Muscle layer of duodenum (tissue), 2 donors: Measurements from ENCODE around the gene SMARCC1.
"Not testable (repeated sequence)": the region's sequence is repeated elsewhere in the genome, so short reads cannot be mapped to it uniquely, and the experiment has no call there.

Experiments
- H3K27ac ChIP-seq: one replicate; pipeline ENCODE4 v1.7.0; 2013; ENCODE audit warnings: mild to moderate bottlenecking, low read length
- H3K27me3 ChIP-seq: one replicate; pipeline ENCODE4 v1.7.0; 2013; ENCODE audit warnings: low read depth, mild to moderate bottlenecking, control low read depth, low read length
- H3K36me3 ChIP-seq, 2 donors: one replicate each; pipeline ENCODE4 v1.7.0; 2013; ENCODE audit warnings: low read length in 2 of 2, control low read depth in 1 of 2, mild to moderate bottlenecking in 1 of 2; ENCODE audit not compliant: insufficient read depth in 2 of 2, control insufficient read depth in 1 of 2
- H3K4me1 ChIP-seq, 2 donors: one replicate each; pipeline ENCODE4 v1.7.0; 2013; ENCODE audit warnings: low read length in 2 of 2, mild to moderate bottlenecking in 2 of 2, control low read depth in 1 of 2, moderate library complexity in 1 of 2; ENCODE audit not compliant: insufficient read depth in 2 of 2, control insufficient read depth in 1 of 2
- H3K4me3 ChIP-seq, 2 donors: one replicate each; pipeline ENCODE4 v1.7.0; 2013; ENCODE audit warnings: low read length in 2 of 2, low read depth in 1 of 2, mild to moderate bottlenecking in 1 of 2
- H3K9me3 ChIP-seq, 2 donors: one replicate each; pipeline ENCODE4 v1.7.0; 2013; ENCODE audit warnings: low read length in 2 of 2, control low read depth in 1 of 2, mild to moderate bottlenecking in 1 of 2; ENCODE audit not compliant: control insufficient read depth in 1 of 2
- donor health status: healthy.

SMARCC1 gene

GRCh38 chr3:47761046-47761445 is 20.6 kb downstream of the SMARCC1 start:
- Histone ChIP-seq H3K27ac (no peak overlapping the region), H3K4me1 (no peaks in the 10 kb centered on the region), H3K36me3 (peaks cover 3 to 17% of the 10 kb centered on the region in 2 donors), H3K27me3 (no peaks in the 10 kb centered on the region), H3K4me3 (no peak overlapping the region), H3K9me3 (no peaks in the 10 kb centered on the region)

- not testable (repeated sequence) for H3K27me3 ChIP-seq, H3K27ac ChIP-seq, H3K4me3 ChIP-seq, H3K9me3 ChIP-seq, H3K4me1 ChIP-seq
- H3K36me3 ChIP-seq, result peaks cover 3 to 17% of the 10 kb centered on the region in 2 donors
These were observed 21.5 kb downstream of the SMARCC1 start for GRCh38 chr3:47760207-47760606.

DNA sequence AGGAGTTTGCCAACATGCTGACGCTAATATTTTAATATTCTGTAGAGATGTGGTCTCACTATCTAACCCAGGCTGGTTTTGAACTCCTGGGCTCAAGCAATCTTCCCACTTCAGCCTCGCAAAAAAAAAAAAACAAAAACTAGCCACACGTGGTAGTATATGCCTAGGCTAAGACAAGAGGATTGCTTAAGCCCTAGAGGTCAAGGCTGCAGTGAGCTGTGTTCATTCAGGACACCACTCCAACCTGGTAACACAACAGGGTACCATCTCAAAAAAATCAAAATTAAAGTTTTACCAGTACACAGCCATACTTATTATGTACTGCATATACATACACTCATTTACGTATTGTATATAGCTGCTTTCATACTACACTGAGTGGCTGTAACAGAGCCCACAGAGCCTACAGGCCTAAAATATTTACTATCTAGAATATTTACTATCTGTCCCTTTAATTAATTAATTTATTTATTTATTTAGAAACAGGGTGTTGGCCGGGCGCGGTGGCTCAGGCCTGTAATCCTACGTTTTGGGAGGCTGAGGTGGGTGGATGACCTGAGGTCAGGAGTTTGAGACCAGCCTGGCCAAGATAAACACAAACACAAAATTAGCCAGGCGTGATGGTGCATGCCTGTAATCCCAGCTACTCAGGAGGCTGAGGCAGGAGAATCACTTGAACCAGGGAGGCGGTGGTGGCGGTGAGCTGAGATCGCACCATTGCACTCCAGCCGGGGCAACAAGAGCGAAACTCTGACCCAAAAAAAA is 23.2 kb downstream of the SMARCC1 start:
- no peaks in the 10 kb centered on the region for H3K27me3 ChIP-seq
- no peaks in the 10 kb centered on the region for H3K4me1 ChIP-seq
- H3K36me3 ChIP-seq, result peaks cover 3 to 13% of the 10 kb centered on the region in 2 donors
- no peak overlapping the region for H3K4me3 ChIP-seq
- H3K9me3 ChIP-seq, result no peaks in the 10 kb centered on the region
- no peak overlapping the region for H3K27ac ChIP-seq

DNA sequence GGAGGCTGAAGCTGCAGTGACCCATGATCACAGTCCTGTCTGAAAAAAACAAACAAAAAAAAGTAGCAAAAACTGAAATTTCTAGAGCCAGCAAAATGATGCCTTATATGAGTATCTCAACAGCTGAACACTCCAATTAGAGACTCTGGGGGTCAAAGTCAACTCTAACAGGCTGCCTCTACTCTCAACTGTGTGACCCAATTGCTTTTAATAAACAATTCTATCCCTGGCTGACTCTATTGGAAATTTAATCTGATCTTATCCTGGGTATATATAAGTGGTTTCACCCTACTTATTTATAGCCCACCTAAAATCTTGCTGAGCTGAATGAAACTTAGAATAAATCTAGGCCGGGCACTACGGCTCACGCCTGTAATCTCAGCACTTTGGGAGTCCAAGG is 29.0 kb downstream of the SMARCC1 start:
- Histone ChIP-seq H3K9me3 (no peaks in the 10 kb centered on the region), H3K27me3 (no peaks in the 10 kb centered on the region), H3K4me3 (no peak overlapping the region), H3K27ac (no peak overlapping the region), H3K36me3 (peaks cover 3 to 17% of the 10 kb centered on the region in 2 donors), H3K4me1 (no peaks in the 10 kb centered on the region)

DNA sequence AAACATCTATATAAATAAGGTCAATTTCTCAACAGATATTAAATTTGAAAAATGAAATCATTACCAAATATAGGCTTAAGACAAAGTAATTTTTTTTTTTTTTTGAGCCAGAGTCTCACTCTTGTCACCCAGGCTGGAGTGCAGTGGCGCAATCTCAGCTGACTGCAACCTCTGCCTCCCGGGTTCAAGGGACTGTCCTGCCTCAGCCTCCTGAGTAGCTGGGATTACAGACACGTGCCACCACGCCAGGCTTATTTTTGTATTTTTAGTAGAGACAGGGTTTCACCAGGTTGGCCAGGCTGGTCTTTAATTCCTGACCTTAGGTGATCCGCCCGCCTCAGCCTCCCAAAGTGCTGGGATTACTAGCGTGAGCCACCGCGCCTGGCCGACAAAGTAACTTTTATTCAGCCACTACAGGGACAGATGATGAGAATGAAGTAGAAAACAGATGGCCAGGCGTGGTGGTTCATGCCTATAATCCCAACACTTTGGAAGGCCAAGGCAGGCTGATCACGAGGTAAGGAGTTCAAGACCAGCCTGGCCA is 30.8 kb downstream of the SMARCC1 start:
- H3K9me3 ChIP-seq, H3K36me3 ChIP-seq, H3K27me3 ChIP-seq, H3K4me1 ChIP-seq, H3K4me3 ChIP-seq, H3K27ac ChIP-seq: not testable (repeated sequence)

- peaks cover 3 to 13% of the 10 kb centered on the region in 2 donors for H3K36me3 ChIP-seq
- no peaks in the 10 kb centered on the region for H3K4me1 ChIP-seq
- no peaks in the 10 kb centered on the region for H3K27me3 ChIP-seq
- H3K9me3 ChIP-seq, result no peaks in the 10 kb centered on the region
- H3K4me3 ChIP-seq, result no peak overlapping the region
- no peak overlapping the region for H3K27ac ChIP-seq
These were observed 34.1 kb downstream of the SMARCC1 start for GRCh38 chr3:47747558-47747957.

GRCh38 chr3:47746264-47746663 is 35.4 kb downstream of the SMARCC1 start:
- Histone ChIP-seq H3K4me3 (no peak overlapping the region), H3K27ac (no peak overlapping the region), H3K36me3 (peaks cover 6 to 13% of the 10 kb centered on the region in 2 donors), H3K9me3 (no peaks in the 10 kb centered on the region), H3K4me1 (no peaks in the 10 kb centered on the region), H3K27me3 (no peaks in the 10 kb centered on the region)

DNA sequence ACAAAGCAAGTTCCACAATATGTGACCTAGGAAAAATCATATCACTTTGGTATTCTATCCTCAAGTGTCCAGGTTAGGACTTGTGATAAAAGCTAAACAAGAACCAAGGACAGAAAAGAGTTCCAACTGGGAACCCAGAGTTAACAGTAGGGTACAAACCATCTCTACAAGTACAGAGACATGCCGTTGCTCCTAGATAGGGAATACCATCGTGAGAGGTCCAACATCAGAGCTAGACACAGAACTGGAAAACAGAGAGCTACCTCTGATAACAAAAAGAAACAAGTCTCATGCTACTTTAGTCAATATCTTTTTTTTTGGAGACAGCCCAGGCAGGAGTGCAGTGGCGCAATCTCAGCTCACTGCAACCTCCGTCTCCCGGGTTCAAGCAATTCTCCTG is 37.8 kb downstream of the SMARCC1 start:
- Histone ChIP-seq H3K27me3 (no peaks in the 10 kb centered on the region), H3K4me1 (no peaks in the 10 kb centered on the region), H3K4me3 (no peak overlapping the region), H3K36me3 (peaks cover 6 to 9% of the 10 kb centered on the region in 2 donors), H3K9me3 (no peaks in the 10 kb centered on the region), H3K27ac (no peak overlapping the region)

- not testable (repeated sequence) for H3K36me3 ChIP-seq, H3K27me3 ChIP-seq, H3K27ac ChIP-seq, H3K9me3 ChIP-seq, H3K4me3 ChIP-seq, H3K4me1 ChIP-seq
These were observed 38.3 kb downstream of the SMARCC1 start for GRCh38 chr3:47743352-47743751.

DNA sequence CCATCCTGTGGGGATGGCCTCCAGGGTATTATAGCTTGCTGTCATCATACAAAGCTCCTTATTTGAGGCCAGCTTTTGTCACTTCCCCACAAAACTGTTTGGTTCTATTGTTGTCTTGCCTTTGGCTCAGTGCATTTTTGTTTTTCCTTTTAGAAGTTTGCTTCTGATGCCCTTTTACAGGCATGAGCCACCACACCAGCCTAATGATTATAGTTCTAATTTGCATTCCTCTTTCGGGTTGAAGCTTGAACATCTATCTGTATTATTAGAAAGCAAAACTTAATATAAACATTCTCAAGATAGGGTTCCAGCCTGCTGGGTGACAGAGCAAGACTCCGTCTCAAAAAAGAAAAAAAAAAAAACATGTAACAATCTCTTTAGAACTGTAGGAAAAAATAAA is 39.8 kb downstream of the SMARCC1 start:
- no peak overlapping the region for H3K27ac ChIP-seq

DNA sequence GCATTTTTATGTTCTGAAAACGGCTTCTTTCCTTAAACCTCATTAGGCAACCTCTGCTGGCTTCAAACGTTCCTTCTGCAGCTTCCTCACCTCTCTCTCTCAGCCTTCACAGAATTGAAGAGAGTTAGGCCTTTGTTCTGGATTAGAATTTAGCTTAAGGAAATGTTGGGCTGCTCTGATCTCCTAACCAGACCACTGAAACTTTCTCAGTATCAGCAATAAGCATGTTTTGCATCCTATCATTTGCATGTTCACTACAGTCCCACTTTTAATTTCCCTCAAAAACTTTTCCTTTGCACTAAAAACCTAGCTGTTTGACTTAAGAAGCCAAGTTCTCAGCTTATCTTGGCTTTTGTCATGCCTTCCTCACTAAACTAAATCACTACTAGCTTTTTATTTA is 49.5 kb downstream of the SMARCC1 start:
- Histone ChIP-seq H3K36me3 (peaks cover 23 to 45% of the 10 kb centered on the region in 2 donors), H3K27ac (no peak overlapping the region), H3K27me3 (no peaks in the 10 kb centered on the region), H3K4me1 (no peaks in the 10 kb centered on the region), H3K4me3 (no peak overlapping the region), H3K9me3 (no peaks in the 10 kb centered on the region)

More for the DNA sequence above, 39.8 kb downstream of the SMARCC1 start:
- H3K27me3 ChIP-seq, result no peaks in the 10 kb centered on the region
- no peak overlapping the region for H3K4me3 ChIP-seq
- H3K4me1 ChIP-seq, result no peaks in the 10 kb centered on the region
- peaks cover 6 to 11% of the 10 kb centered on the region in 2 donors for H3K36me3 ChIP-seq
- no peaks in the 10 kb centered on the region for H3K9me3 ChIP-seq

GRCh38 chr3:47731061-47731460 is 50.6 kb downstream of the SMARCC1 start:
- H3K4me1 ChIP-seq, result no peaks in the 10 kb centered on the region
- no peak overlapping the region for H3K27ac ChIP-seq
- H3K27me3 ChIP-seq, result no peaks in the 10 kb centered on the region
- peaks cover 23 to 49% of the 10 kb centered on the region in 2 donors for H3K36me3 ChIP-seq
- H3K9me3 ChIP-seq, result no peaks in the 10 kb centered on the region
- H3K4me3 ChIP-seq, result no peak overlapping the region
